ENCODE results near the gene KIAA1958. TPM values are rescaled to one million over a fixed set of nuclear protein-coding genes. Genes with fewer than 3 reads are reported as not detected.

The KIAA1958 gene
- total and polyA plus RNA-seq, 2 donors (not counting 1 experiment from before 2014, with no cell fraction given), result 2.4 to 15.3 TPM

- no peak for ATAC-seq (ENCODE audit: low read depth)
- no peaks in the 10 kb centered on the region for H3K27me3 Mint-ChIP-seq
- H3K27ac ChIP-seq (ENCODE audit: low read length in 2 of 2), result no peak overlapping the region
- intact Hi-C loops (cut with micrococcal nuclease), result no loop called here
- ChIA-PET CTCF (no interaction called here), POLR2A (no interaction called here)
- H3K4me1 ChIP-seq (ENCODE audit: control insufficient read depth in 2 of 2, insufficient read depth in 2 of 2, low read length in 2 of 2), result peaks cover 0 to 4% of the 10 kb centered on the region in 2 donors
- TF ChIP-seq CTCF (IDR thresholded peaks at IDR 0.05) (no peak), EZH2 (IDR thresholded peaks at IDR 0.05; ENCODE audit: borderline replicate concordance, insufficient read depth, low read depth, low read length, poor library complexity, severe bottlenecking) (no peak)
- no peaks in the 10 kb centered on the region for H3K79me2 ChIP-seq (ENCODE audit: control insufficient read depth, insufficient read depth, low read length)
- WGBS (ENCODE audit: insufficient coverage), result 67% methylated on average over 3 of the region's 3 CpGs
- H3K36me3 ChIP-seq (replicated peaks in 1 of 2; ENCODE audit: control extremely low read depth in 1 of 2, control insufficient read depth in 1 of 2, extremely low read depth in 1 of 2, insufficient read depth in 2 of 2, low read length in 1 of 2), result no peaks in the 10 kb centered on the region
- H3K4me2 ChIP-seq (replicated peaks; ENCODE audit: low read depth, low read length, poor library complexity, severe bottlenecking), result no peak overlapping the region
- H3K4me3 ChIP-seq (ENCODE audit: control extremely low read depth in 1 of 5, extremely low read depth in 1 of 5, insufficient read depth in 1 of 5, low read depth in 2 of 5, low read length in 4 of 5), result no peak overlapping the region
- H3K4me1 Mint-ChIP-seq, result peaks cover 7% of the 10 kb centered on the region
- H3K27me3 ChIP-seq (replicated peaks in 1 of 4; ENCODE audit: control extremely low read depth in 1 of 4, control insufficient read depth in 3 of 4, insufficient read depth in 4 of 4, low read length in 3 of 4), result no peaks in the 10 kb centered on the region
- H3K4me3 Mint-ChIP-seq, result no peak overlapping the region
- H3K9ac ChIP-seq (ENCODE audit: low read length), result no peak overlapping the region
- no peaks in the 10 kb centered on the region for H3K9me3 ChIP-seq (ENCODE audit: control extremely low read depth in 1 of 3, control insufficient read depth in 2 of 3, insufficient read depth in 1 of 3, low read length in 2 of 3)
- H3K9me3 Mint-ChIP-seq (ENCODE audit: insufficient read depth), result no peaks in the 10 kb centered on the region
- no peak for DNase-seq
- H3K27ac Mint-ChIP-seq, result no peak overlapping the region
- H2AFZ ChIP-seq (ENCODE audit: insufficient read depth, low read depth, low read length, poor library complexity, severe bottlenecking), result no peak overlapping the region
- no peaks in the 10 kb centered on the region for H4K20me1 ChIP-seq (ENCODE audit: control insufficient read depth, insufficient read depth, low read length, poor library complexity, severe bottlenecking)
Observed at GRCh38 chr9:112572416-112572815, 85.8 kb downstream of the KIAA1958 start.

- ChIA-PET CTCF (interaction anchor here (0.7 kb wide), 1 partner anchor 14 kb away, joined by 3 read pairs; no protein-coding TSS in a partner anchor), POLR2A (interaction anchor here (0.6 kb wide), 1 partner anchor 150 kb away, joined by 4 read pairs; no protein-coding TSS in a partner anchor)
- H3K4me2 ChIP-seq (replicated peaks; ENCODE audit: low read depth, low read length, poor library complexity, severe bottlenecking), result no peak overlapping the region
- H3K4me1 Mint-ChIP-seq, result peaks cover 7% of the 10 kb centered on the region
- no peaks in the 10 kb centered on the region for H3K9me3 Mint-ChIP-seq (ENCODE audit: insufficient read depth)
- ATAC-seq (ENCODE audit: low read depth) (no peak), DNase-seq (no peak)
- no peaks in the 10 kb centered on the region for H3K36me3 ChIP-seq (replicated peaks in 1 of 2; ENCODE audit: control extremely low read depth in 1 of 2, control insufficient read depth in 1 of 2, extremely low read depth in 1 of 2, insufficient read depth in 2 of 2, low read length in 1 of 2)
- no peak overlapping the region for H3K27ac ChIP-seq (ENCODE audit: low read length in 2 of 2)
- no peak overlapping the region for H2AFZ ChIP-seq (ENCODE audit: insufficient read depth, low read depth, low read length, poor library complexity, severe bottlenecking)
- H3K4me3 ChIP-seq (ENCODE audit: control extremely low read depth in 1 of 5, extremely low read depth in 1 of 5, insufficient read depth in 1 of 5, low read depth in 2 of 5, low read length in 4 of 5), result no peak overlapping the region
- H4K20me1 ChIP-seq (ENCODE audit: control insufficient read depth, insufficient read depth, low read length, poor library complexity, severe bottlenecking), result no peaks in the 10 kb centered on the region
- no peak overlapping the region for H3K27ac Mint-ChIP-seq
- H3K9me3 ChIP-seq (ENCODE audit: control extremely low read depth in 1 of 3, control insufficient read depth in 2 of 3, insufficient read depth in 1 of 3, low read length in 2 of 3), result no peaks in the 10 kb centered on the region
- no peak overlapping the region for H3K9ac ChIP-seq (ENCODE audit: low read length)
- intact Hi-C loops (cut with micrococcal nuclease), result no loop called here
- no peaks in the 10 kb centered on the region for H3K27me3 Mint-ChIP-seq
- H3K4me3 Mint-ChIP-seq, result no peak overlapping the region
- TF ChIP-seq CTCF (IDR thresholded peaks at IDR 0.05) (no peak), EZH2 (IDR thresholded peaks at IDR 0.05; ENCODE audit: borderline replicate concordance, insufficient read depth, low read depth, low read length, poor library complexity, severe bottlenecking) (no peak)
- H3K79me2 ChIP-seq (ENCODE audit: control insufficient read depth, insufficient read depth, low read length), result no peaks in the 10 kb centered on the region
- 100% methylated on average over 1 of the region's 1 CpG for whole genome bisulfite sequencing (ENCODE audit: insufficient coverage)
- H3K4me1 ChIP-seq (ENCODE audit: control insufficient read depth in 2 of 2, insufficient read depth in 2 of 2, low read length in 2 of 2), result peaks cover 0 to 4% of the 10 kb centered on the region in 2 donors
- H3K27me3 ChIP-seq (replicated peaks in 1 of 4; ENCODE audit: control extremely low read depth in 1 of 4, control insufficient read depth in 3 of 4, insufficient read depth in 4 of 4, low read length in 3 of 4), result no peaks in the 10 kb centered on the region
Observed at GRCh38 chr9:112574008-112574407, 87.4 kb downstream of the KIAA1958 start.
